Neural cell (in vitro differentiated cells): ENCODE data around the gene RHD. TPM values are rescaled to one million over a fixed set of nuclear protein-coding genes. Genes with fewer than 3 reads are reported as not detected.

Source experiments
- H2AFZ ChIP-seq: fragments of 200-600, 300-800 bp; sonication (generic), shearing (Covaris generic); 2 replicates; pipeline ENCODE4 v1.6.0; 2014; ENCODE audit warnings: low read depth, mild to moderate bottlenecking, antibody characterized with exemption, low read length, moderate library complexity
- H3F3A ChIP-seq: fragments of 200-600 bp; shearing (Covaris generic); 2 replicates; pipeline ENCODE4 v1.6.1; 2016; ENCODE audit warnings: mild to moderate bottlenecking, moderate library complexity, mixed read lengths, antibody characterized with exemption, low read length; ENCODE audit not compliant: insufficient read depth, poor library complexity, severe bottlenecking
- H3K27ac ChIP-seq: fragments of 200-600, 300-800 bp; sonication (generic), shearing (Covaris generic); 2 replicates; pipeline ENCODE4 v1.5.1; 2014; ENCODE audit warnings: mild to moderate bottlenecking, low read length, moderate library complexity
- H3K27me3 ChIP-seq: fragments of 300-800, 200-600 bp; sonication (generic), shearing (Covaris generic); 2 replicates; pipeline ENCODE4 v1.6.0; 2014; ENCODE audit warnings: mild to moderate bottlenecking, low read depth, low read length, moderate library complexity; ENCODE audit not compliant: insufficient read depth
- H3K36me3 ChIP-seq: fragments of 300-800, 200-600 bp; sonication (generic), shearing (Covaris generic); 2 replicates; pipeline ENCODE4 v1.5.1; 2014; ENCODE audit warnings: mild to moderate bottlenecking, antibody characterized with exemption, low read length, moderate library complexity; ENCODE audit not compliant: insufficient read depth
- H3K4me2 ChIP-seq: fragments of 300-800, 200-600 bp; sonication (generic), shearing (Covaris generic); 2 replicates; pipeline ENCODE4 v1.6.0; 2014; ENCODE audit warnings: mild to moderate bottlenecking, low read length
- H3K4me3 ChIP-seq: fragments of 300-800, 200-600 bp; sonication (generic), shearing (Covaris generic); 2 replicates; pipeline ENCODE4 v1.5.1; 2014; ENCODE audit warnings: mild to moderate bottlenecking, low read length, moderate library complexity
- H3K79me2 ChIP-seq: fragments of 200-600 bp; shearing (Covaris generic); replicated peaks from 2 replicates; pipeline ENCODE4 v1.6.0; 2014; ENCODE audit warnings: mild to moderate bottlenecking, low read length, moderate library complexity; ENCODE audit not compliant: insufficient read depth
- H3K9ac ChIP-seq: fragments of 300-800, 200-600 bp; sonication (generic), shearing (Covaris generic); 2 replicates; pipeline ENCODE4 v1.6.1; 2016; ENCODE audit warnings: mild to moderate bottlenecking, low read length, mixed read lengths
- H3K9me2 ChIP-seq: fragments of 200-600 bp; shearing (Covaris generic); 2 replicates; pipeline ENCODE4 v1.6.1; 2016; ENCODE audit warnings: mild to moderate bottlenecking, low read length, mixed read lengths; ENCODE audit not compliant: insufficient read depth
- H3K9me3 ChIP-seq: fragments of 200-600, 300-800 bp; sonication (generic), shearing (Covaris generic); 2 replicates; pipeline ENCODE4 v1.6.1; 2016; ENCODE audit warnings: mild to moderate bottlenecking, mixed run types, low read length, moderate library complexity, mixed read lengths
- H4K20me1 ChIP-seq: fragments of 200-600 bp; shearing (Covaris generic); 2 replicates; pipeline ENCODE4 v1.6.1; 2016; ENCODE audit warnings: mild to moderate bottlenecking, mixed run types; ENCODE audit not compliant: insufficient read depth
- EP300 ChIP-seq: fragments of 450-650 bp; conservative IDR thresholded peaks from 2 replicates; pipeline ENCODE4 v1.6.1; 2014; ENCODE audit warnings: antibody characterized with exemption, mild to moderate bottlenecking, moderate library complexity; ENCODE audit not compliant: poor library complexity, severe bottlenecking
- EZH2 ChIP-seq: fragments of 200-600, 300-800 bp; shearing (Covaris generic), sonication (generic); IDR thresholded peaks from 2 replicates; pipeline ENCODE4 v1.6.1; 2014; ENCODE audit warnings: antibody characterized with exemption, low read length, borderline replicate concordance, mild to moderate bottlenecking; ENCODE audit not compliant: insufficient read depth, poor library complexity, severe bottlenecking
- MXI1 ChIP-seq: fragments of 450-650 bp; conservative IDR thresholded peaks from 2 replicates; pipeline ENCODE4 v1.6.1; 2014; ENCODE audit warnings: antibody characterized with exemption, mild to moderate bottlenecking; ENCODE audit not compliant: poor library complexity, severe bottlenecking
- POLR2AphosphoS5 ChIP-seq: IDR thresholded peaks from 2 replicates; pipeline ENCODE4 v1.6.1; 2012
- RAD21 ChIP-seq: fragments of 450-650 bp; conservative IDR thresholded peaks from 2 replicates; pipeline ENCODE4 v1.6.1; 2014; ENCODE audit warnings: antibody characterized with exemption, mild to moderate bottlenecking, moderate library complexity
- SMC3 ChIP-seq: fragments of 450-650 bp; conservative IDR thresholded peaks from 2 replicates; pipeline ENCODE4 v1.6.1; 2014; ENCODE audit warnings: antibody characterized with exemption, mild to moderate bottlenecking, moderate library complexity; ENCODE audit not compliant: poor library complexity
- TAF1 ChIP-seq: IDR thresholded peaks from 2 replicates; pipeline ENCODE4 v1.6.1; 2012; ENCODE audit warnings: low read depth
- polyA plus RNA-seq: library from polyadenylated mRNA; depleted of rRNA; stranded (reverse); fragments of >200 nt; gene quantifications from 2 replicates; pipeline ENCODE4 v1.2.3, GENCODE V29; 2014
- TF ChIP-seq, protein P1 (sequence below): IDR thresholded peaks from 2 replicates; pipeline ENCODE4 v1.6.1; 2012; ENCODE audit warnings: borderline replicate concordance
- TF ChIP-seq, protein P2 (sequence below): fragments of 450-650 bp; IDR thresholded peaks from 2 replicates; pipeline ENCODE4 v1.5.1; 2014; ENCODE audit warnings: antibody characterized with exemption, mild to moderate bottlenecking, moderate library complexity; ENCODE audit not compliant: poor library complexity, severe bottlenecking

RHD gene
- polyA plus RNA-seq, 1 donor from 2014 or later, result not detected

DNA sequence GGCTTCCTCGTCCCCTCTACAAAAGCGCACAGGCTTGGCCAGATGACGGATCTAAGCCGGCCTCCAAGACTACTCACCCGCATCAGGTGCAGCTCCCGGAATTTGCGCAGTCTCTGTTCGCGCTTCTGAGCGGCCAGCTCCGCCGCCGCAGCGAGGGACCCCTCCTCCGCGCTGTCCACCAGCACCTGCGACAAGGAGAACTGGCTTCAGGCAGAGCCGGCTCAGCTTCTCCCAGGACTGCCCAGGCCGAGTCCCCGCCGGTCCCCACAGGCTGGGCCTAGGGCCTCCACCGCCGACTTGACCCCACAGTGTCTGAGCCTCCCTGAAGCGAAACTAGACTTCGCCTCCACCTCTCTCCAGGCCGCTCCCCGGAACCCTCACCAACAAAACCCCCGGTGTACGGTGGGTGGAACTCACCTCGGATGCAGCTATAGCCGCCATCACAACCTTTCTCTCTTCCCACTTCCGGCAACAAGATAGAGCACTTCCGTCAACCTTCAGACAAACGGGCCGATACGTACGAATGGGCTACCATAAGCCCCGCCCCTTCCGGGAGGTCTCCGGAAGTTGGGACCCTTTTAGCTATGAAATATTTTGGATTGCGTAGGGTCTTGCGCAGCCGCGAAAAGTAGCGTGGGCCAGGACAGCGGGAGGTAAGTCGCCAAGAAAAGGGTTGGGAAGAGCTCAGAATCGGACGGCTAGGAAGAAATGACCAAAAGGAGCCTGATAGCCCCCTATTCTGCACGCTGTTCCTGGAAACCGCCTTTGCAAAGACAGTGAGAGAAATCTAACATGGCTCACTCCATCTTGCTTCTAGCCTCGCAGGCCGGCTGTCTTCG is 40.1 kb upstream of the RHD start, which contains the start of gene SYF2:
TSS of gene SYF2 (minus strand) at position 476 of the 839 bp plus-strand sequence. CDS start at position 441, 35 bp downstream.
- Histone ChIP-seq H3K9me3 (no peaks in the 10 kb centered on the region), H2AFZ (peak within 1 kb of the TSS; percentile 60), H3K9ac (peak within 1 kb of the TSS; percentile 91), H3K4me2 (peak within 1 kb of the TSS; percentile 98), H4K20me1 (no peaks in the 10 kb centered on the region), H3F3A (no peaks in the 10 kb centered on the region), H3K27me3 (no peaks in the 10 kb centered on the region), H3K27ac (peak within 1 kb of the TSS; percentile 91), H3K9me2 (no peaks in the 10 kb centered on the region), H3K4me3 (peak within 1 kb of the TSS; percentile 76), H3K79me2 (peaks cover 30% of the 10 kb centered on the region), H3K36me3 (no peaks in the 10 kb centered on the region)
- TF ChIP-seq RAD21 (no peak), EZH2 (no peak), POLR2AphosphoS5 (peak; percentile 96), MXI1 (peak; percentile 92), EP300 (peak; percentile 30), SMC3 (peak; percentile 28), TAF1 (peak; percentile 97)
- TF ChIP-seq, protein P1, sequence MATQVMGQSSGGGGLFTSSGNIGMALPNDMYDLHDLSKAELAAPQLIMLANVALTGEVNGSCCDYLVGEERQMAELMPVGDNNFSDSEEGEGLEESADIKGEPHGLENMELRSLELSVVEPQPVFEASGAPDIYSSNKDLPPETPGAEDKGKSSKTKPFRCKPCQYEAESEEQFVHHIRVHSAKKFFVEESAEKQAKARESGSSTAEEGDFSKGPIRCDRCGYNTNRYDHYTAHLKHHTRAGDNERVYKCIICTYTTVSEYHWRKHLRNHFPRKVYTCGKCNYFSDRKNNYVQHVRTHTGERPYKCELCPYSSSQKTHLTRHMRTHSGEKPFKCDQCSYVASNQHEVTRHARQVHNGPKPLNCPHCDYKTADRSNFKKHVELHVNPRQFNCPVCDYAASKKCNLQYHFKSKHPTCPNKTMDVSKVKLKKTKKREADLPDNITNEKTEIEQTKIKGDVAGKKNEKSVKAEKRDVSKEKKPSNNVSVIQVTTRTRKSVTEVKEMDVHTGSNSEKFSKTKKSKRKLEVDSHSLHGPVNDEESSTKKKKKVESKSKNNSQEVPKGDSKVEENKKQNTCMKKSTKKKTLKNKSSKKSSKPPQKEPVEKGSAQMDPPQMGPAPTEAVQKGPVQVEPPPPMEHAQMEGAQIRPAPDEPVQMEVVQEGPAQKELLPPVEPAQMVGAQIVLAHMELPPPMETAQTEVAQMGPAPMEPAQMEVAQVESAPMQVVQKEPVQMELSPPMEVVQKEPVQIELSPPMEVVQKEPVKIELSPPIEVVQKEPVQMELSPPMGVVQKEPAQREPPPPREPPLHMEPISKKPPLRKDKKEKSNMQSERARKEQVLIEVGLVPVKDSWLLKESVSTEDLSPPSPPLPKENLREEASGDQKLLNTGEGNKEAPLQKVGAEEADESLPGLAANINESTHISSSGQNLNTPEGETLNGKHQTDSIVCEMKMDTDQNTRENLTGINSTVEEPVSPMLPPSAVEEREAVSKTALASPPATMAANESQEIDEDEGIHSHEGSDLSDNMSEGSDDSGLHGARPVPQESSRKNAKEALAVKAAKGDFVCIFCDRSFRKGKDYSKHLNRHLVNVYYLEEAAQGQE, result peak; percentile 91
- TF ChIP-seq, protein P2, sequence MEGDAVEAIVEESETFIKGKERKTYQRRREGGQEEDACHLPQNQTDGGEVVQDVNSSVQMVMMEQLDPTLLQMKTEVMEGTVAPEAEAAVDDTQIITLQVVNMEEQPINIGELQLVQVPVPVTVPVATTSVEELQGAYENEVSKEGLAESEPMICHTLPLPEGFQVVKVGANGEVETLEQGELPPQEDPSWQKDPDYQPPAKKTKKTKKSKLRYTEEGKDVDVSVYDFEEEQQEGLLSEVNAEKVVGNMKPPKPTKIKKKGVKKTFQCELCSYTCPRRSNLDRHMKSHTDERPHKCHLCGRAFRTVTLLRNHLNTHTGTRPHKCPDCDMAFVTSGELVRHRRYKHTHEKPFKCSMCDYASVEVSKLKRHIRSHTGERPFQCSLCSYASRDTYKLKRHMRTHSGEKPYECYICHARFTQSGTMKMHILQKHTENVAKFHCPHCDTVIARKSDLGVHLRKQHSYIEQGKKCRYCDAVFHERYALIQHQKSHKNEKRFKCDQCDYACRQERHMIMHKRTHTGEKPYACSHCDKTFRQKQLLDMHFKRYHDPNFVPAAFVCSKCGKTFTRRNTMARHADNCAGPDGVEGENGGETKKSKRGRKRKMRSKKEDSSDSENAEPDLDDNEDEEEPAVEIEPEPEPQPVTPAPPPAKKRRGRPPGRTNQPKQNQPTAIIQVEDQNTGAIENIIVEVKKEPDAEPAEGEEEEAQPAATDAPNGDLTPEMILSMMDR, result no peak

DNA sequence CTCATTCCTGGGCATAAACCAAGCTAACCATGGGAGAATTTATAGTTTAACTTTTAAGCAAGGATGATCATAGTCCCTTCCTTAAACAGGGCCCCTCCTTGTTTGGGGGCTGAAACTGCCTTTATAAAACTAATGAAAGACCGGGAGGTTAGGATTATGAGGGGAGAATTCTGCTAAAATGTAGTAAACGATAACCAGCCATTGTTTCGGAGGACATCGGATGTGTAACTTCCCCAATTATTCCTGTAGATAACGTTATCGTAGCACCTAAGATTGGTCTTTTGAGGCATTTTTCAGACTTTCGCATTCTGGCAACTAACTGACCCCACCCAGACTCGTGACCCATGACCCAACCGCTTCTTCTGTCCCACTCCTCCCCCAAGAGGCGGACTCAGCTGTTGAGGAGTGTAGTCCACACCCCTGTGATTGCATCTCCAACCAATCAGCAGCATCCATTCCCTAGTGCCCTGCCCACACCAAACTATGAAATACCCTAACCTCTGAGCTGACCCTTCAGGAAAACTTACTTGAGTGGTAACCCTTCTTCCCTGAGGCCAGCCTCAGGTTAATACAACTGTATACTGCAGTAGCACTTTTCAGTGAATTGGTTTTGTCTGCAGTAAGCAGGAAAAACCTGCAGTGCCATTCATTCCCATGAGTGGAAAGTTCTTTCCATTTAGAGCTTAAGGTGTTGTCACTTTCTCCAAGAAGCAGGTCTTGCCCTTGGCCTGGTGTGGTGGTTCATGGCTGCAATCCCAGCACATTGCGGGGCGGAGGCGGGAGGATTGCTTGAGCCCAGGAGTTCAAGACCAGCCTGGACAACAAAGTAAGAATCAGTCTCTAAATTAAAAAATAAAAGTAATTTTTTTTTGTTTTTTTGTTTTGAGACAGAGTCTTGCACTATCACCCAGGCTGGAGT is 39.2 kb upstream of the RHD start:
- H3K9me2 ChIP-seq, result no peaks in the 10 kb centered on the region
- H3K79me2 ChIP-seq, result peaks cover 30% of the 10 kb centered on the region
- H3K27ac ChIP-seq, result peak overlapping the region; percentile 91
- TF ChIP-seq RAD21, result no peak
- TF ChIP-seq, protein P1, result no peak
- TF ChIP-seq SMC3, result no peak
- TF ChIP-seq POLR2AphosphoS5, result no peak
- no peak for TF ChIP-seq MXI1
- TF ChIP-seq, protein P2, result no peak
- TF ChIP-seq EZH2, result no peak
- no peak for TF ChIP-seq TAF1
- TF ChIP-seq EP300, result no peak
- H3K9me3 ChIP-seq, result no peaks in the 10 kb centered on the region
- H3K4me2 ChIP-seq, result peak overlapping the region; percentile 98
- H2AFZ ChIP-seq, result peak overlapping the region; percentile 56
- no peaks in the 10 kb centered on the region for H3F3A ChIP-seq
- no peaks in the 10 kb centered on the region for H3K36me3 ChIP-seq
- no peaks in the 10 kb centered on the region for H3K27me3 ChIP-seq
- H3K4me3 ChIP-seq, result peak overlapping the region; percentile 76
- H4K20me1 ChIP-seq, result no peaks in the 10 kb centered on the region
- peak overlapping the region; percentile 91 for H3K9ac ChIP-seq
